B cell (primary cell): ENCODE measurements around the gene VSIG2. TPM values are rescaled to one million over a fixed set of nuclear protein-coding genes. Genes with fewer than 3 reads are reported as not detected.
A peak's percentile ranks its signal among the peaks of the same experiment; 100 is the strongest.

Experiments
- ATAC-seq: fragments of 200-7000 bp; cut with Tn5 transposase; one replicate; pipeline ENCODE4 v1.10.0; 2021; ENCODE audit warnings: low read depth, mild to moderate bottlenecking, moderate number of reproducible peaks, moderate library complexity
- CTCF ChIA-PET: fragments of 350-600 bp; sonication (Branson Sonifier 250); formaldehyde crosslinking; loops from one replicate; lab custom pipeline; 2021; ENCODE audit warnings: antibody characterized with exemption, inconsistent platforms; lab: Charles Lee
- POLR2A ChIA-PET: fragments of 350-600 bp; sonication (Branson Sonifier 250); formaldehyde crosslinking; loops from one replicate; lab custom pipeline; 2021; ENCODE audit warnings: antibody characterized with exemption; lab: Charles Lee
- DNase-seq: peaks from one replicate; pipeline ENCODE4 v3.0.0; 2013
- H2AFZ ChIP-seq: 2 replicates; pipeline ENCODE4 v1.6.1; 2012; ENCODE audit warnings: mild to moderate bottlenecking, low read depth, low read length; ENCODE audit not compliant: insufficient read depth, poor library complexity, severe bottlenecking
- H3K27ac ChIP-seq, 2 donors: 1 replicate in 1 of 2; 2 replicates in 1 of 2; pipeline ENCODE4 v1.5.1; 2012 to 2013; ENCODE audit warnings: low read length in 2 of 2, mild to moderate bottlenecking in 2 of 2, moderate library complexity in 1 of 2
- H3K27me3 ChIP-seq, 4 experiments: fragments of 200-600 bp in 1 of 4; sonication (generic) in 1 of 4; replicated peaks in 1 of 4; 1 replicate in 2 of 4; 2 replicates in 2 of 4; pipeline versions ENCODE4 v1.6.1 to v1.7.0; 2013 to 2016; ENCODE audit warnings: low read length in 3 of 4, mild to moderate bottlenecking in 2 of 4, mixed read lengths in 1 of 4, moderate library complexity in 1 of 4; ENCODE audit not compliant: insufficient read depth in 4 of 4, control insufficient read depth in 3 of 4; ENCODE audit errors: control extremely low read depth in 1 of 4
- H3K36me3 ChIP-seq, 2 experiments: replicated peaks in 1 of 2; 1 replicate in 1 of 2; 2 replicates in 1 of 2; pipeline versions ENCODE4 v1.6.1 to v1.7.1; 2013; ENCODE audit warnings: low read length in 1 of 2; ENCODE audit not compliant: insufficient read depth in 2 of 2, control insufficient read depth in 1 of 2; ENCODE audit errors: control extremely low read depth in 1 of 2, extremely low read depth in 1 of 2
- H3K4me1 ChIP-seq, 2 donors: fragments of 200-600 bp in 1 of 2; sonication (generic) in 1 of 2; 1 replicate in 1 of 2; 2 replicates in 1 of 2; pipeline versions ENCODE4 v1.5.1 to v1.6.1; 2013 to 2017; ENCODE audit warnings: low read length in 2 of 2; ENCODE audit not compliant: control insufficient read depth in 2 of 2, insufficient read depth in 2 of 2
- H3K4me2 ChIP-seq: replicated peaks from 2 replicates; pipeline ENCODE3; 2012; ENCODE audit warnings: mild to moderate bottlenecking, low read depth, low read length; ENCODE audit not compliant: poor library complexity, severe bottlenecking
- H3K4me3 ChIP-seq, 5 experiments: fragments of 200-600 bp in 1 of 5; sonication (generic) in 1 of 5; 1 replicate in 3 of 5; 2 replicates in 2 of 5; pipeline versions ENCODE4 v1.5.1 to v1.7.0; 2011 to 2016; ENCODE audit warnings: low read length in 4 of 5, mild to moderate bottlenecking in 4 of 5, low read depth in 2 of 5, control low read depth in 1 of 5, moderate library complexity in 1 of 5; ENCODE audit not compliant: insufficient read depth in 1 of 5; ENCODE audit errors: control extremely low read depth in 1 of 5, extremely low read depth in 1 of 5
- H3K79me2 ChIP-seq: fragments of 200-600 bp; sonication (generic); one replicate; pipeline ENCODE4 v1.6.0; 2016; ENCODE audit warnings: low read length; ENCODE audit not compliant: control insufficient read depth, insufficient read depth
- H3K9ac ChIP-seq: fragments of 200-600 bp; sonication (generic); 2 replicates; pipeline ENCODE4 v1.6.1; 2017; ENCODE audit warnings: mild to moderate bottlenecking, low read length, moderate library complexity
- H3K9me3 ChIP-seq, 3 donors: one replicate each; pipeline versions ENCODE4 v1.6.1 to v1.7.1; 2013; ENCODE audit warnings: low read length in 2 of 3; ENCODE audit not compliant: control insufficient read depth in 2 of 3, insufficient read depth in 1 of 3; ENCODE audit errors: control extremely low read depth in 1 of 3
- H4K20me1 ChIP-seq: 2 replicates; pipeline ENCODE4 v1.6.0; 2012; ENCODE audit warnings: mild to moderate bottlenecking, low read length; ENCODE audit not compliant: insufficient read depth, control insufficient read depth, poor library complexity, severe bottlenecking
- H3K27ac Mint-ChIP-seq: one replicate; pipeline ENCODE4 v1.8.0; 2021; ENCODE audit warnings: mixed read lengths
- H3K27me3 Mint-ChIP-seq: one replicate; pipeline ENCODE4 v1.8.0; 2021; ENCODE audit warnings: mixed read lengths
- H3K4me1 Mint-ChIP-seq: one replicate; pipeline ENCODE4 v1.8.0; 2021; ENCODE audit warnings: mixed read lengths
- H3K4me3 Mint-ChIP-seq: one replicate; pipeline ENCODE4 v1.8.0; 2021; ENCODE audit warnings: mixed read lengths
- H3K9me3 Mint-ChIP-seq: one replicate; pipeline ENCODE4 v1.8.0; 2022; ENCODE audit warnings: mixed read lengths; ENCODE audit not compliant: insufficient read depth
- EZH2 ChIP-seq: IDR thresholded peaks from 2 replicates; pipeline ENCODE4 v1.6.1; 2012; ENCODE audit warnings: borderline replicate concordance, low read depth, mild to moderate bottlenecking, moderate library complexity, low read length; ENCODE audit not compliant: insufficient read depth, poor library complexity, severe bottlenecking
- WGBS: methylation state at CpG from one replicate; pipeline ENCODE4 v1.1.5; 2013; ENCODE audit warnings: missing lambda C conversion rate; ENCODE audit not compliant: insufficient coverage; 5-methylcytosine and 5-hydroxymethylcytosine counted together
- intact Hi-C: fragments of 100-400 bp; cut with micrococcal nuclease; formaldehyde crosslinking; loops from one replicate; pipeline ENCODE4 v1.10.0; 2022
- polyA plus RNA-seq: library from polyadenylated mRNA; depleted of rRNA; stranded (reverse); fragments of >200 nt; gene quantifications from 2 replicates; pipeline ENCODE4 v1.2.3, GENCODE V29; 2012
- total RNA-seq, 2 donors: library from RNA; stranded (reverse); fragments of 120-200 nt in 1 of 2; gene quantifications; 1 replicate in 1 of 2; 2 replicates in 1 of 2; pipeline versions ENCODE4 v1.2.3 to v1.2.4, GENCODE V29; 2013 to 2022
- TF ChIP-seq, protein P1 (sequence below): fragments of 200-600 bp; IDR thresholded peaks from one replicate; pipeline ENCODE4 v1.8.0; 2022; ENCODE audit warnings: antibody characterized with exemption, mild to moderate bottlenecking

The VSIG2 gene
- total and polyA plus RNA-seq, 2 donors (not counting 1 experiment from before 2014, with no cell fraction given): not detected

GRCh38 chr11:124722176-124722575 lies 29.9 kb downstream of the VSIG2 start:
- H4K20me1 ChIP-seq: no peaks in the 10 kb centered on the region
- H3K27me3 ChIP-seq: peaks cover 0 to 40% (median 22%) of the 10 kb centered on the region in 4 experiments
- H3K27ac Mint-ChIP-seq: no peak overlapping the region
- CTCF ChIA-PET: no interaction called here
- ATAC-seq (no peak), DNase-seq (no peak)
- H3K4me1 Mint-ChIP-seq: peaks cover 70% of the 10 kb centered on the region
- H3K4me3 Mint-ChIP-seq: peak overlapping the region; percentile 24
- no peaks in the 10 kb centered on the region for H3K79me2 ChIP-seq
- H3K9me3 ChIP-seq: no peaks in the 10 kb centered on the region
- no peak overlapping the region for H3K27ac ChIP-seq
- WGBS: 9% methylated on average over 5 of the region's 6 CpGs
- no peaks in the 10 kb centered on the region for H3K36me3 ChIP-seq
- H3K4me3 ChIP-seq: no peak overlapping the region
- TF ChIP-seq EZH2: no peak
- TF ChIP-seq, protein P1, sequence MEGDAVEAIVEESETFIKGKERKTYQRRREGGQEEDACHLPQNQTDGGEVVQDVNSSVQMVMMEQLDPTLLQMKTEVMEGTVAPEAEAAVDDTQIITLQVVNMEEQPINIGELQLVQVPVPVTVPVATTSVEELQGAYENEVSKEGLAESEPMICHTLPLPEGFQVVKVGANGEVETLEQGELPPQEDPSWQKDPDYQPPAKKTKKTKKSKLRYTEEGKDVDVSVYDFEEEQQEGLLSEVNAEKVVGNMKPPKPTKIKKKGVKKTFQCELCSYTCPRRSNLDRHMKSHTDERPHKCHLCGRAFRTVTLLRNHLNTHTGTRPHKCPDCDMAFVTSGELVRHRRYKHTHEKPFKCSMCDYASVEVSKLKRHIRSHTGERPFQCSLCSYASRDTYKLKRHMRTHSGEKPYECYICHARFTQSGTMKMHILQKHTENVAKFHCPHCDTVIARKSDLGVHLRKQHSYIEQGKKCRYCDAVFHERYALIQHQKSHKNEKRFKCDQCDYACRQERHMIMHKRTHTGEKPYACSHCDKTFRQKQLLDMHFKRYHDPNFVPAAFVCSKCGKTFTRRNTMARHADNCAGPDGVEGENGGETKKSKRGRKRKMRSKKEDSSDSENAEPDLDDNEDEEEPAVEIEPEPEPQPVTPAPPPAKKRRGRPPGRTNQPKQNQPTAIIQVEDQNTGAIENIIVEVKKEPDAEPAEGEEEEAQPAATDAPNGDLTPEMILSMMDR: no peak
- peaks cover 49 to 56% of the 10 kb centered on the region in 2 donors for H3K4me1 ChIP-seq
- peak overlapping the region; percentile 1 for H3K4me2 ChIP-seq
- H3K27me3 Mint-ChIP-seq: peaks cover 59% of the 10 kb centered on the region
- POLR2A ChIA-PET: no interaction called here
- intact Hi-C loops: no loop called here
- H3K9ac ChIP-seq: no peak overlapping the region
- H2AFZ ChIP-seq: no peak overlapping the region
- H3K9me3 Mint-ChIP-seq: no peaks in the 10 kb centered on the region

GRCh38 chr11:124719534-124719933 lies 32.5 kb downstream of the VSIG2 start:
- intact Hi-C loops: no loop called here
- Histone ChIP-seq H3K4me1 (peaks cover 32 to 41% of the 10 kb centered on the region in 2 donors), H3K36me3 (no peaks in the 10 kb centered on the region), H3K27me3 (peaks cover 0 to 56% (median 35%) of the 10 kb centered on the region in 4 experiments), H3K4me2 (no peak overlapping the region), H2AFZ (no peak overlapping the region), H3K9me3 (no peaks in the 10 kb centered on the region), H3K9ac (no peak overlapping the region), H4K20me1 (no peaks in the 10 kb centered on the region), H3K4me3 (no peak overlapping the region), H3K27ac (no peak overlapping the region), H3K79me2 (no peaks in the 10 kb centered on the region)
- CTCF ChIA-PET: no interaction called here
- Mint-ChIP-seq H3K4me3 (no peak overlapping the region), H3K9me3 (no peaks in the 10 kb centered on the region), H3K27ac (no peak overlapping the region), H3K4me1 (peaks cover 50% of the 10 kb centered on the region), H3K27me3 (peaks cover 78% of the 10 kb centered on the region)
- DNase-seq (no peak), ATAC-seq (no peak)
- TF ChIP-seq EZH2: no peak
- TF ChIP-seq, protein P1: no peak
- POLR2A ChIA-PET: no interaction called here
- 90% methylated on average over 2 of the region's 2 CpGs for WGBS
